Measurements from ENCODE around the gene TRMT2B. TPM values are rescaled to one million over a fixed set of nuclear protein-coding genes. Genes with fewer than 3 reads are reported as not detected.
A peak's percentile ranks its signal among the peaks of the same experiment; 100 is the strongest.
"Not testable (repeated sequence)": the region's sequence is repeated elsewhere in the genome, so short reads cannot be mapped to it uniquely, and the experiment has no call there.

The TRMT2B gene
- total RNA-seq, 4 donors from 2014 or later = 11.3 to 22.7 (median 16.7) TPM

- Histone ChIP-seq H3K36me3 (no peaks in the 10 kb centered on the region), H3K27me3 (no peaks in the 10 kb centered on the region), H3K4me3 (no peak overlapping the region), H3K9me3 (no peaks in the 10 kb centered on the region), H3K4me1 (no peaks in the 10 kb centered on the region), H3K27ac (no peak overlapping the region)
- no peak for ATAC-seq
- no peak for TF ChIP-seq CTCF (IDR thresholded peaks at IDR 0.05)
- no peak for TF ChIP-seq POLR2A (IDR thresholded peaks at IDR 0.05)
- TF ChIP-seq POLR2AphosphoS5 (IDR thresholded peaks at IDR 0.05) = no peak
- TF ChIP-seq EP300 (IDR thresholded peaks at IDR 0.05) = no peak
These were observed 10.3 kb upstream of the TRMT2B start for GRCh38 chrX:101062176-101062575.

- Histone ChIP-seq H3K36me3 (no peaks in the 10 kb centered on the region), H3K4me1 (peaks cover 0 to 5% (median 0%) of the 10 kb centered on the region in 3 donors), H3K9me3 (no peaks in the 10 kb centered on the region), H3K27me3 (no peaks in the 10 kb centered on the region), H3K4me3 (no peak overlapping the region), H3K27ac (no peak overlapping the region)
- ATAC-seq = no peak
- TF ChIP-seq EP300 (IDR thresholded peaks at IDR 0.05) = no peak
- TF ChIP-seq POLR2A (IDR thresholded peaks at IDR 0.05) = no peak
- no peak for TF ChIP-seq CTCF (IDR thresholded peaks at IDR 0.05)
- no peak for TF ChIP-seq POLR2AphosphoS5 (IDR thresholded peaks at IDR 0.05)
- WGBS, 2 donors (ENCODE audit: low coverage in 1 of 2) = no CpG with 5 or more reads among the region's 3 CpGs
These were observed 5.3 kb upstream of the TRMT2B start for GRCh38 chrX:101057093-101057714.

- H3K27me3 ChIP-seq, ATAC-seq, H3K36me3 ChIP-seq, H3K4me3 ChIP-seq, H3K9me3 ChIP-seq, H3K27ac ChIP-seq, H3K4me1 ChIP-seq: not testable (repeated sequence)
- WGBS, 2 donors (ENCODE audit: low coverage in 1 of 2) = 73 to 93% methylated on average over 2 to 4 of the region's 4 CpGs
These were observed 4.6 kb upstream of the TRMT2B start for GRCh38 chrX:101056551-101056950.

GRCh38 chrX:101051153-101051548 is 760 bp downstream of the TRMT2B start:
- 58% methylated on average over 4 of the region's 5 CpGs; no CpG with 5 or more reads in 1 of the 2 donors for WGBS, 2 donors (ENCODE audit: low coverage in 1 of 2)
- H3K9me3 ChIP-seq = no peaks in the 10 kb centered on the region
- no peaks in the 10 kb centered on the region for H3K27me3 ChIP-seq
- peak overlapping the region; percentile 72 to 89 (median 87) for H3K27ac ChIP-seq
- H3K36me3 ChIP-seq = no peaks in the 10 kb centered on the region
- ATAC-seq = no peak
- peak overlapping the region; percentile 56 to 65 for H3K4me3 ChIP-seq
- no peak for TF ChIP-seq POLR2AphosphoS5 (IDR thresholded peaks at IDR 0.05)
- no peak for TF ChIP-seq POLR2A (IDR thresholded peaks at IDR 0.05)
- TF ChIP-seq EP300 (IDR thresholded peaks at IDR 0.05) = no peak
- no peak for TF ChIP-seq CTCF (IDR thresholded peaks at IDR 0.05)
- H3K4me1 ChIP-seq = peaks cover 0 to 20% (median 0%) of the 10 kb centered on the region in 3 donors

GRCh38 chrX:101040197-101040596 is 11.7 kb downstream of the TRMT2B start:
- Histone ChIP-seq H3K27ac (no peak overlapping the region), H3K4me1 (no peaks in the 10 kb centered on the region), H3K4me3 (no peak overlapping the region), H3K9me3 (no peaks in the 10 kb centered on the region), H3K36me3 (peaks cover 0 to 61% of the 10 kb centered on the region in 2 donors), H3K27me3 (no peaks in the 10 kb centered on the region)
- no peak for ATAC-seq
- TF ChIP-seq CTCF (IDR thresholded peaks at IDR 0.05) (no peak), POLR2AphosphoS5 (IDR thresholded peaks at IDR 0.05) (no peak), POLR2A (IDR thresholded peaks at IDR 0.05) (no peak), EP300 (IDR thresholded peaks at IDR 0.05) (no peak)
- 73 to 89% methylated on average over 3 to 4 of the region's 4 CpGs for WGBS, 2 donors (ENCODE audit: low coverage in 1 of 2)
